DND-41 (cell line): ENCODE data around the gene PHF14.

Source experiments
- CTCF ChIP-seq: IDR thresholded peaks from 2 replicates; pipeline ENCODE4 v1.5.1; 2012; ENCODE audit warnings: borderline replicate concordance, low read length, moderate library complexity, mild to moderate bottlenecking; ENCODE audit not compliant: poor library complexity, severe bottlenecking; ENCODE audit errors: extremely low read depth
- EZH2 ChIP-seq: IDR thresholded peaks from 3 replicates; pipeline ENCODE4 v1.6.1; 2012; ENCODE audit warnings: borderline replicate concordance, low read depth, mild to moderate bottlenecking, moderate library complexity, low read length, inconsistent platforms; ENCODE audit not compliant: severe bottlenecking

GRCh38 chr7:10940704-10941355 lies 32.8 kb upstream of the PHF14 start:
- TF ChIP-seq EZH2 (no peak), CTCF (no peak)
